B cell (primary cell): ENCODE measurements around the gene ZNF329. TPM values are rescaled to one million over a fixed set of nuclear protein-coding genes. Genes with fewer than 3 reads are reported as not detected.

ENCODE experiments used
- ATAC-seq: fragments of 200-7000 bp; cut with Tn5 transposase; one replicate; pipeline ENCODE4 v1.10.0; 2021; ENCODE audit warnings: low read depth, mild to moderate bottlenecking, moderate number of reproducible peaks, moderate library complexity
- CTCF ChIA-PET: fragments of 350-600 bp; sonication (Branson Sonifier 250); formaldehyde crosslinking; loops from one replicate; lab custom pipeline; 2021; ENCODE audit warnings: antibody characterized with exemption, inconsistent platforms; lab: Charles Lee
- POLR2A ChIA-PET: fragments of 350-600 bp; sonication (Branson Sonifier 250); formaldehyde crosslinking; loops from one replicate; lab custom pipeline; 2021; ENCODE audit warnings: antibody characterized with exemption; lab: Charles Lee
- DNase-seq: peaks from one replicate; pipeline ENCODE4 v3.0.0; 2013
- H2AFZ ChIP-seq: 2 replicates; pipeline ENCODE4 v1.6.1; 2012; ENCODE audit warnings: mild to moderate bottlenecking, low read depth, low read length; ENCODE audit not compliant: insufficient read depth, poor library complexity, severe bottlenecking
- H3K27ac ChIP-seq, 2 donors: 1 replicate in 1 of 2; 2 replicates in 1 of 2; pipeline ENCODE4 v1.5.1; 2012 to 2013; ENCODE audit warnings: low read length in 2 of 2, mild to moderate bottlenecking in 2 of 2, moderate library complexity in 1 of 2
- H3K27me3 ChIP-seq, 4 experiments: fragments of 200-600 bp in 1 of 4; sonication (generic) in 1 of 4; replicated peaks in 1 of 4; 1 replicate in 2 of 4; 2 replicates in 2 of 4; pipeline versions ENCODE4 v1.6.1 to v1.7.0; 2013 to 2016; ENCODE audit warnings: low read length in 3 of 4, mild to moderate bottlenecking in 2 of 4, mixed read lengths in 1 of 4, moderate library complexity in 1 of 4; ENCODE audit not compliant: insufficient read depth in 4 of 4, control insufficient read depth in 3 of 4; ENCODE audit errors: control extremely low read depth in 1 of 4
- H3K36me3 ChIP-seq, 2 experiments: replicated peaks in 1 of 2; 1 replicate in 1 of 2; 2 replicates in 1 of 2; pipeline versions ENCODE4 v1.6.1 to v1.7.1; 2013; ENCODE audit warnings: low read length in 1 of 2; ENCODE audit not compliant: insufficient read depth in 2 of 2, control insufficient read depth in 1 of 2; ENCODE audit errors: control extremely low read depth in 1 of 2, extremely low read depth in 1 of 2
- H3K4me1 ChIP-seq, 2 donors: fragments of 200-600 bp in 1 of 2; sonication (generic) in 1 of 2; 1 replicate in 1 of 2; 2 replicates in 1 of 2; pipeline versions ENCODE4 v1.5.1 to v1.6.1; 2013 to 2017; ENCODE audit warnings: low read length in 2 of 2; ENCODE audit not compliant: control insufficient read depth in 2 of 2, insufficient read depth in 2 of 2
- H3K4me2 ChIP-seq: replicated peaks from 2 replicates; pipeline ENCODE3; 2012; ENCODE audit warnings: mild to moderate bottlenecking, low read depth, low read length; ENCODE audit not compliant: poor library complexity, severe bottlenecking
- H3K4me3 ChIP-seq, 5 experiments: fragments of 200-600 bp in 1 of 5; sonication (generic) in 1 of 5; 1 replicate in 3 of 5; 2 replicates in 2 of 5; pipeline versions ENCODE4 v1.5.1 to v1.7.0; 2011 to 2016; ENCODE audit warnings: low read length in 4 of 5, mild to moderate bottlenecking in 4 of 5, low read depth in 2 of 5, control low read depth in 1 of 5, moderate library complexity in 1 of 5; ENCODE audit not compliant: insufficient read depth in 1 of 5; ENCODE audit errors: control extremely low read depth in 1 of 5, extremely low read depth in 1 of 5
- H3K79me2 ChIP-seq: fragments of 200-600 bp; sonication (generic); one replicate; pipeline ENCODE4 v1.6.0; 2016; ENCODE audit warnings: low read length; ENCODE audit not compliant: control insufficient read depth, insufficient read depth
- H3K9ac ChIP-seq: fragments of 200-600 bp; sonication (generic); 2 replicates; pipeline ENCODE4 v1.6.1; 2017; ENCODE audit warnings: mild to moderate bottlenecking, low read length, moderate library complexity
- H3K9me3 ChIP-seq, 3 donors: one replicate each; pipeline versions ENCODE4 v1.6.1 to v1.7.1; 2013; ENCODE audit warnings: low read length in 2 of 3; ENCODE audit not compliant: control insufficient read depth in 2 of 3, insufficient read depth in 1 of 3; ENCODE audit errors: control extremely low read depth in 1 of 3
- H4K20me1 ChIP-seq: 2 replicates; pipeline ENCODE4 v1.6.0; 2012; ENCODE audit warnings: mild to moderate bottlenecking, low read length; ENCODE audit not compliant: insufficient read depth, control insufficient read depth, poor library complexity, severe bottlenecking
- H3K27ac Mint-ChIP-seq: one replicate; pipeline ENCODE4 v1.8.0; 2021; ENCODE audit warnings: mixed read lengths
- H3K27me3 Mint-ChIP-seq: one replicate; pipeline ENCODE4 v1.8.0; 2021; ENCODE audit warnings: mixed read lengths
- H3K4me1 Mint-ChIP-seq: one replicate; pipeline ENCODE4 v1.8.0; 2021; ENCODE audit warnings: mixed read lengths
- H3K4me3 Mint-ChIP-seq: one replicate; pipeline ENCODE4 v1.8.0; 2021; ENCODE audit warnings: mixed read lengths
- H3K9me3 Mint-ChIP-seq: one replicate; pipeline ENCODE4 v1.8.0; 2022; ENCODE audit warnings: mixed read lengths; ENCODE audit not compliant: insufficient read depth
- CTCF ChIP-seq: fragments of 200-600 bp; IDR thresholded peaks from one replicate; pipeline ENCODE4 v1.8.0; 2022; ENCODE audit warnings: antibody characterized with exemption, mild to moderate bottlenecking
- EZH2 ChIP-seq: IDR thresholded peaks from 2 replicates; pipeline ENCODE4 v1.6.1; 2012; ENCODE audit warnings: borderline replicate concordance, low read depth, mild to moderate bottlenecking, moderate library complexity, low read length; ENCODE audit not compliant: insufficient read depth, poor library complexity, severe bottlenecking
- WGBS: methylation state at CpG from one replicate; pipeline ENCODE4 v1.1.5; 2013; ENCODE audit warnings: missing lambda C conversion rate; ENCODE audit not compliant: insufficient coverage; 5-methylcytosine and 5-hydroxymethylcytosine counted together
- intact Hi-C: fragments of 100-400 bp; cut with micrococcal nuclease; formaldehyde crosslinking; loops from one replicate; pipeline ENCODE4 v1.10.0; 2022
- polyA plus RNA-seq: library from polyadenylated mRNA; depleted of rRNA; stranded (reverse); fragments of >200 nt; gene quantifications from 2 replicates; pipeline ENCODE4 v1.2.3, GENCODE V29; 2012
- total RNA-seq, 2 donors: library from RNA; stranded (reverse); fragments of 120-200 nt in 1 of 2; gene quantifications; 1 replicate in 1 of 2; 2 replicates in 1 of 2; pipeline versions ENCODE4 v1.2.3 to v1.2.4, GENCODE V29; 2013 to 2022

ZNF329 gene
- total and polyA plus RNA-seq, 2 donors (not counting 1 experiment from before 2014, with no cell fraction given): 5.4 to 12.5 TPM

GRCh38 chr19:58083021-58083420, 67.6 kb downstream of the ZNF329 start:
- no peak overlapping the region for H3K4me2 ChIP-seq
- H3K27me3 Mint-ChIP-seq: no peaks in the 10 kb centered on the region
- no peaks in the 10 kb centered on the region for H3K27me3 ChIP-seq
- intact Hi-C loops: no loop called here
- no peaks in the 10 kb centered on the region for H3K4me1 Mint-ChIP-seq
- no peak overlapping the region for H3K27ac Mint-ChIP-seq
- H3K9me3 ChIP-seq: peaks cover 0 to 89% (median 25%) of the 10 kb centered on the region in 3 donors
- no peak overlapping the region for H3K9ac ChIP-seq
- no peaks in the 10 kb centered on the region for H4K20me1 ChIP-seq
- H3K36me3 ChIP-seq: peaks cover 0 to 7% of the 10 kb centered on the region in 2 experiments
- DNase-seq (no peak), ATAC-seq (no peak)
- H3K4me3 Mint-ChIP-seq: no peak overlapping the region
- no peak for TF ChIP-seq EZH2
- no peak for TF ChIP-seq CTCF
- H3K4me3 ChIP-seq: no peak overlapping the region
- no peak overlapping the region for H3K27ac ChIP-seq
- CTCF ChIA-PET: no interaction called here
- H2AFZ ChIP-seq: no peak overlapping the region
- 100% methylated on average over 1 of the region's 3 CpGs for WGBS
- H3K9me3 Mint-ChIP-seq: peaks cover 14% of the 10 kb centered on the region
- H3K79me2 ChIP-seq: peaks cover 2% of the 10 kb centered on the region
- H3K4me1 ChIP-seq: no peaks in the 10 kb centered on the region
- POLR2A ChIA-PET: no interaction called here

- WGBS: 90% methylated on average over 10 of the region's 10 CpGs
- TF ChIP-seq EZH2 (no peak), CTCF (no peak)
- H3K4me3 ChIP-seq: no peak overlapping the region
- H3K9me3 Mint-ChIP-seq: peaks cover 18% of the 10 kb centered on the region
- H3K4me1 ChIP-seq: no peaks in the 10 kb centered on the region
- H3K4me1 Mint-ChIP-seq: no peaks in the 10 kb centered on the region
- H4K20me1 ChIP-seq: no peaks in the 10 kb centered on the region
- H3K27ac ChIP-seq: no peak overlapping the region
- H3K79me2 ChIP-seq: no peaks in the 10 kb centered on the region
- H3K27me3 ChIP-seq: no peaks in the 10 kb centered on the region
- no peak overlapping the region for H2AFZ ChIP-seq
- H3K9ac ChIP-seq: no peak overlapping the region
- ChIA-PET POLR2A (no interaction called here), CTCF (no interaction called here)
- ATAC-seq (no peak), DNase-seq (no peak)
- H3K4me2 ChIP-seq: no peak overlapping the region
- H3K9me3 ChIP-seq: peaks cover 0 to 73% (median 22%) of the 10 kb centered on the region in 3 donors
- peaks cover 0 to 7% of the 10 kb centered on the region in 2 experiments for H3K36me3 ChIP-seq
- intact Hi-C loops: no loop called here
- no peak overlapping the region for H3K4me3 Mint-ChIP-seq
- H3K27me3 Mint-ChIP-seq: no peaks in the 10 kb centered on the region
- no peak overlapping the region for H3K27ac Mint-ChIP-seq
Measured at GRCh38 chr19:58079792-58080191, 70.8 kb downstream of the ZNF329 start.

Other genes with a start within 250 kb of the ZNF329 start
- gene ZNF417, start 234.2 kb downstream of the ZNF329 start, total RNA-seq: 52.6 and 54.4 TPM in 2 replicates
- gene ZNF417, start 234.2 kb downstream of the ZNF329 start, polyA plus RNA-seq: 8.9 and 12.3 TPM in 2 replicates
- gene ZNF418, start 215.4 kb downstream of the ZNF329 start, total RNA-seq: 35.8 and 38.9 TPM in 2 replicates
- gene ZNF418, start 215.4 kb downstream of the ZNF329 start, polyA plus RNA-seq: 10.3 and 12.2 TPM in 2 replicates
- gene ZNF256, start 203.1 kb downstream of the ZNF329 start, total RNA-seq: 18.3 and 19.0 TPM in 2 replicates
- 10.0 and 16.5 TPM in 2 replicates for gene ZNF256, start 203.1 kb downstream of the ZNF329 start, polyA plus RNA-seq
- 1.7 and 2.2 TPM in 2 replicates for gene C19orf18, start 176.3 kb downstream of the ZNF329 start, total RNA-seq
- 0.53 TPM in 1 of 2 replicates, not detected in the other for gene C19orf18, start 176.3 kb downstream of the ZNF329 start, polyA plus RNA-seq
- 48.1 and 48.4 TPM in 2 replicates for gene ZNF606, start 148.0 kb downstream of the ZNF329 start, total RNA-seq
- gene ZNF606, start 148.0 kb downstream of the ZNF329 start, polyA plus RNA-seq: 11.5 and 12.4 TPM in 2 replicates
- gene ZSCAN1, start 116.8 kb downstream of the ZNF329 start, total RNA-seq: not detected in 2 replicates
- gene ZSCAN1, start 116.8 kb downstream of the ZNF329 start, polyA plus RNA-seq: 0.13 TPM in 1 of 2 replicates, not detected in the other
- gene ZNF135, start 91.5 kb downstream of the ZNF329 start, total RNA-seq: 10.0 and 10.1 TPM in 2 replicates
- gene ZNF135, start 91.5 kb downstream of the ZNF329 start, polyA plus RNA-seq: 8.9 and 9.2 TPM in 2 replicates
- 84.9 and 90.5 TPM in 2 replicates for gene ZSCAN18, start 52.6 kb downstream of the ZNF329 start, total RNA-seq
- 81.0 and 134 TPM in 2 replicates for gene ZSCAN18, start 52.6 kb downstream of the ZNF329 start, polyA plus RNA-seq
- 83.7 and 85.4 TPM in 2 replicates for gene ZNF274, start 32.3 kb upstream of the ZNF329 start, total RNA-seq
- gene ZNF274, start 32.3 kb upstream of the ZNF329 start, polyA plus RNA-seq: 51.5 and 53.3 TPM in 2 replicates
- gene ZNF544, start 78.1 kb upstream of the ZNF329 start, total RNA-seq: 65.7 and 75.2 TPM in 2 replicates
- gene ZNF544, start 78.1 kb upstream of the ZNF329 start, polyA plus RNA-seq: 37.1 and 41.4 TPM in 2 replicates
- 7.9 and 8.0 TPM in 2 replicates for gene ZNF8, start 128.2 kb upstream of the ZNF329 start, total RNA-seq
- 3.4 and 4.0 TPM in 2 replicates for gene ZNF8, start 128.2 kb upstream of the ZNF329 start, polyA plus RNA-seq
- 79.0 and 80.2 TPM in 2 replicates for gene ERVK3-1, start 154.6 kb upstream of the ZNF329 start, total RNA-seq
- 80.7 and 113 TPM in 2 replicates for gene ERVK3-1, start 154.6 kb upstream of the ZNF329 start, polyA plus RNA-seq
- gene ZSCAN22, start 176.2 kb upstream of the ZNF329 start, total RNA-seq: 7.1 TPM in 2 replicates
- 2.2 and 2.8 TPM in 2 replicates for gene ZSCAN22, start 176.2 kb upstream of the ZNF329 start, polyA plus RNA-seq
- gene A1BG, start 202.7 kb upstream of the ZNF329 start, total RNA-seq: 18.4 and 23.7 TPM in 2 replicates
- 28.4 and 52.6 TPM in 2 replicates for gene A1BG, start 202.7 kb upstream of the ZNF329 start, polyA plus RNA-seq
- 2.7 and 4.4 TPM in 2 replicates for gene ZNF497, start 212.0 kb upstream of the ZNF329 start, total RNA-seq
- gene ZNF497, start 212.0 kb upstream of the ZNF329 start, polyA plus RNA-seq: 1.6 and 1.9 TPM in 2 replicates
- 3.1 and 4.2 TPM in 2 replicates for gene ZNF837, start 230.2 kb upstream of the ZNF329 start, total RNA-seq
- 3.0 and 4.9 TPM in 2 replicates for gene ZNF837, start 230.2 kb upstream of the ZNF329 start, polyA plus RNA-seq
- 1,234 and 1,311 TPM in 2 replicates for gene RPS5, start 236.5 kb upstream of the ZNF329 start, total RNA-seq
- gene RPS5, start 236.5 kb upstream of the ZNF329 start, polyA plus RNA-seq: 3,725 and 4,330 TPM in 2 replicates
- gene RNF225, start 244.9 kb upstream of the ZNF329 start, total RNA-seq: 0.49 TPM in 1 of 2 replicates, not detected in the other
- not detected in 2 replicates for gene RNF225, start 244.9 kb upstream of the ZNF329 start, polyA plus RNA-seq